ENCODE results near the gene GAL3ST3.
"Not testable (repeated sequence)": the region's sequence is repeated elsewhere in the genome, so short reads cannot be mapped to it uniquely, and the experiment has no call there.

Gene GAL3ST3

GRCh38 chr11:66042996-66043906 is 5.7 kb downstream of the GAL3ST3 start:
- DNase-seq: no peak

- no peak for DNase-seq
These were observed 6.5 kb downstream of the GAL3ST3 start for GRCh38 chr11:66042227-66042995.

- DNase-seq: no peak
These were observed 9.2 kb downstream of the GAL3ST3 start for GRCh38 chr11:66039765-66040164.

GRCh38 chr11:66037327-66037726 is 11.6 kb downstream of the GAL3ST3 start:
- no peak for DNase-seq

- no peak for DNase-seq
These were observed 12.6 kb downstream of the GAL3ST3 start for GRCh38 chr11:66036334-66036710.

- DNase-seq: no peak
These were observed 13.2 kb downstream of the GAL3ST3 start for GRCh38 chr11:66035653-66036333.

- DNase-seq: no peak
These were observed 15.8 kb downstream of the GAL3ST3 start for GRCh38 chr11:66032957-66033735.

- no peak for DNase-seq
These were observed 22.9 kb downstream of the GAL3ST3 start, which contains the start of gene CATSPER1 for GRCh38 chr11:66026017-66026529. TSS of gene CATSPER1 (minus strand) at chr11:66026479. CDS start at chr11:66026379, 100 bp downstream.

GRCh38 chr11:66023186-66023440 is 25.8 kb downstream of the GAL3ST3 start:
- not testable (repeated sequence) for DNase-seq

GRCh38 chr11:66022401-66023185 is 26.4 kb downstream of the GAL3ST3 start:
- DNase-seq: peak; percentile 69

- DNase-seq: peak; percentile 49
These were observed 28.2 kb downstream of the GAL3ST3 start for GRCh38 chr11:66020618-66021357.

- no peak for DNase-seq
These were observed 28.7 kb downstream of the GAL3ST3 start for GRCh38 chr11:66020212-66020611.

- DNase-seq: no peak
These were observed 31.6 kb downstream of the GAL3ST3 start for GRCh38 chr11:66017321-66017720.

- DNase-seq: no peak
These were observed 32.2 kb downstream of the GAL3ST3 start for GRCh38 chr11:66016793-66017177.

GRCh38 chr11:66015936-66016792 is 32.8 kb downstream of the GAL3ST3 start:
- DNase-seq: no peak

- no peak for DNase-seq
These were observed 33.5 kb downstream of the GAL3ST3 start for GRCh38 chr11:66015454-66015881.

GRCh38 chr11:66014804-66015453 is 34.0 kb downstream of the GAL3ST3 start:
- no peak for DNase-seq

GRCh38 chr11:66013762-66014100 is 35.2 kb downstream of the GAL3ST3 start:
- DNase-seq: no peak

Data from femur (tissue), 1 donor.